ENCODE data around the gene PATJ.

- TF ChIP-seq POLR2A (IDR thresholded peaks at IDR 0.05) = no peak
- TF ChIP-seq, protein P1, sequence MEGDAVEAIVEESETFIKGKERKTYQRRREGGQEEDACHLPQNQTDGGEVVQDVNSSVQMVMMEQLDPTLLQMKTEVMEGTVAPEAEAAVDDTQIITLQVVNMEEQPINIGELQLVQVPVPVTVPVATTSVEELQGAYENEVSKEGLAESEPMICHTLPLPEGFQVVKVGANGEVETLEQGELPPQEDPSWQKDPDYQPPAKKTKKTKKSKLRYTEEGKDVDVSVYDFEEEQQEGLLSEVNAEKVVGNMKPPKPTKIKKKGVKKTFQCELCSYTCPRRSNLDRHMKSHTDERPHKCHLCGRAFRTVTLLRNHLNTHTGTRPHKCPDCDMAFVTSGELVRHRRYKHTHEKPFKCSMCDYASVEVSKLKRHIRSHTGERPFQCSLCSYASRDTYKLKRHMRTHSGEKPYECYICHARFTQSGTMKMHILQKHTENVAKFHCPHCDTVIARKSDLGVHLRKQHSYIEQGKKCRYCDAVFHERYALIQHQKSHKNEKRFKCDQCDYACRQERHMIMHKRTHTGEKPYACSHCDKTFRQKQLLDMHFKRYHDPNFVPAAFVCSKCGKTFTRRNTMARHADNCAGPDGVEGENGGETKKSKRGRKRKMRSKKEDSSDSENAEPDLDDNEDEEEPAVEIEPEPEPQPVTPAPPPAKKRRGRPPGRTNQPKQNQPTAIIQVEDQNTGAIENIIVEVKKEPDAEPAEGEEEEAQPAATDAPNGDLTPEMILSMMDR (IDR thresholded peaks at IDR 0.05) = no peak
These were observed 42.4 kb downstream of the PATJ start for GRCh38 chr1:61784726-61785125.
